Stimulated activated naive CD4-positive, alpha-beta T cell (primary cell): ENCODE results near the gene KMT5C.

ENCODE experiments used
- DNase-seq, 6 experiments: peaks; one replicate each; lab custom pipeline; 2025; lab: John Stamatoyannopoulos, UW

Gene KMT5C

DNA sequence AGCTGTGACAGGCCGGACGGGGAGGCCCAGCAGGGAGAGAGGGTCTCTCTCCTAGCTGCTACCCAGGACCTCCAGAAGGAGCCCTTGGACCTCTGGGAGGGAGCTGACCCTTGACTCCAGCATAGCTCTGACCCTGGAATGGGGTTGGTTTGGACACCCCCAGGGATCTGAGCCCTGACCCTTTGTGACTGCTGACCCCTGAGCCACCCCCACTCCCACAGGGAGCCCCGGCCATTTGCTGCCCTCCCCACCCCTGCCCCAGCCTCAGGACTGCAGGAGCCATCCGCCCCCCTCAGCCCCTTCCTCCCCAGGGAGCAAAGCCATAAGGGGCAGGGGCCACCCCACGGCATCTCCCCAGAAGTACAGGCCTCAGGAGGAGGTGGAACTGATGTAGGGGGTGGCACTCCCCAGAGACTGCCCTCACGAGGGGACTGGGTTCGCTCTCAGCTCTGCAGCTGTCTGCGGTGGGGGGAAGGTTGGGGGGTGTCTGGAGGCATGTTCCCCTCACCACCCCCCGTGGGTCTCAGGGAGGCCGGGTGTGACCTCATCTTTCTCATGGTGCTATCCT lies 7.8 kb downstream of the KMT5C start:
- no peak for DNase-seq

DNA sequence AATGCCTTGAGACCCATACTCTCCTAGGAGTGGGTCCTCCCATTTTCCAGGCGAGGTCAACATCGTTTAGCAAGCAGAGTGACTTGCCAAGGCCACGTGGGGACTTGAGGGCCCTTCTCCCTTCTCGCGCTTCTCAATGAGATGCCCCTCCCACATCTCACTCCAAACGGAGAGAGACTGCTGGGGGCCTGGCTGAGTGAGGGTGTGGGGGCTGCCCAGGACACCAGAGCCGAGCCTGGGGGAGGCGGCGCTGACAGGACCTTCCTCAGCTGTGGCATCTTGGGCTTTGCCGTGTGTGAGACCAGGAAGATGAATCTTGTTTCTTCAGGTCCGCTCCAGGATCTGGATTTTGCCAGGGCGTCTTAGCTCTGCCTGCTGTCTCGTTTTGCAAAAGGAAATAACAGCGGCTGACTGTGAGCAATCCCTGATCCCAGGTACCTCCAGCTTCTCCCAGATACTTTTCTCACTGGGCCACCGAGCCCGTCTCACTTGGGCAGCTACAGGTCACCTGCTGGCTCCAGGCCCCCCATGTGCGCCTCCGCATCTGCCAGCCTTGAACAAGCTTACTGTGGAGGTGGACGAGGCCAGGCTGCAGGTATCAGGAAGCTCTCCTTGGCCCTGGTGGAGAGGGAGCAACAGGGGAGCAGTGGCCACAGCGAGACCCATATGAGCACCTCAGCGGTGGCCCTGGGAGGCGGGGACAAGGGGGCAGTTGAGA lies 8.8 kb downstream of the KMT5C start:
- no peak for DNase-seq

- DNase-seq: no peak
These were observed 11.1 kb downstream of the KMT5C start for GRCh38 chr19:55350620-55351315.

- DNase-seq: no peak
These were observed 12.4 kb downstream of the KMT5C start for GRCh38 chr19:55352040-55352439.

DNA sequence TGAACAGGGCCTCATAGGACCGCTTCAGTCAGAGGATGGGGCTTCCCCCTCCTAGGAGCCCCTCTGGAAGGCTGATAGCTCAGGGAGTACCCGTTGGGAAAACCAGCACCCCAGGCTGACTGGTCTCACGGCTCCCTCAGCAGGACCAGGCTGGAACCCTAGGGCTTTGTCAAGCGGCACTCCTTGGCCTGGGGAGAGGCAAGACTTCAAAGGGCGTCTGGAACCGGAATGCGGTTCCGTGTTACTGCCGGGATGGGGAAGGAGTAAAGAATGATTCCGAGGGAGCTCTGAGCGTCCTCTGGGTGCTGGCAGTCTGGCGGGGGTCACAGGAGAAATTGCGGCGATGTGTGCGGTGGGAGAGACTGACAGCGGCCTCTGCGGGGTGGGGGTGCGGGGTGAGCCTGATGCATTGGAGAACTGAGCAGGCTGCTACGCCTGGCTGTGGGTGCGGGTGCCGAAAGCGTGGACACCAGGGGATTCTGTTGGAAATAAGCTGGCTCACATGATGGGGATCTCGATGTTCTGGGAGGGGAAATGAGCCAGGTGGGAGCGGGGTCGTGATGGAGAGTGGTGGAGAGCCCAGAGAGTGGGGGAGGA lies 13.0 kb downstream of the KMT5C start:
- no peak for DNase-seq

GRCh38 chr19:55353356-55353802 lies 13.7 kb downstream of the KMT5C start:
- peak in 1 of 6 experiments; percentile 48 for DNase-seq

- DNase-seq: peak in 5 of 6 experiments; percentile 51 to 75 (median 65)
These were observed 14.4 kb downstream of the KMT5C start for GRCh38 chr19:55353803-55354697.

GRCh38 chr19:55354698-55355212 lies 15.1 kb downstream of the KMT5C start, which contains the start of gene COX6B2:
COX6B2 (minus strand) TSS chr19:55354719; CDS start chr19:55354521, 198 bp downstream.
- DNase-seq: no peak

GRCh38 chr19:55355213-55355821 lies 15.6 kb downstream of the KMT5C start:
- DNase-seq: no peak

- DNase-seq: no peak
These were observed 18.8 kb downstream of the KMT5C start for GRCh38 chr19:55358493-55358892.

DNA sequence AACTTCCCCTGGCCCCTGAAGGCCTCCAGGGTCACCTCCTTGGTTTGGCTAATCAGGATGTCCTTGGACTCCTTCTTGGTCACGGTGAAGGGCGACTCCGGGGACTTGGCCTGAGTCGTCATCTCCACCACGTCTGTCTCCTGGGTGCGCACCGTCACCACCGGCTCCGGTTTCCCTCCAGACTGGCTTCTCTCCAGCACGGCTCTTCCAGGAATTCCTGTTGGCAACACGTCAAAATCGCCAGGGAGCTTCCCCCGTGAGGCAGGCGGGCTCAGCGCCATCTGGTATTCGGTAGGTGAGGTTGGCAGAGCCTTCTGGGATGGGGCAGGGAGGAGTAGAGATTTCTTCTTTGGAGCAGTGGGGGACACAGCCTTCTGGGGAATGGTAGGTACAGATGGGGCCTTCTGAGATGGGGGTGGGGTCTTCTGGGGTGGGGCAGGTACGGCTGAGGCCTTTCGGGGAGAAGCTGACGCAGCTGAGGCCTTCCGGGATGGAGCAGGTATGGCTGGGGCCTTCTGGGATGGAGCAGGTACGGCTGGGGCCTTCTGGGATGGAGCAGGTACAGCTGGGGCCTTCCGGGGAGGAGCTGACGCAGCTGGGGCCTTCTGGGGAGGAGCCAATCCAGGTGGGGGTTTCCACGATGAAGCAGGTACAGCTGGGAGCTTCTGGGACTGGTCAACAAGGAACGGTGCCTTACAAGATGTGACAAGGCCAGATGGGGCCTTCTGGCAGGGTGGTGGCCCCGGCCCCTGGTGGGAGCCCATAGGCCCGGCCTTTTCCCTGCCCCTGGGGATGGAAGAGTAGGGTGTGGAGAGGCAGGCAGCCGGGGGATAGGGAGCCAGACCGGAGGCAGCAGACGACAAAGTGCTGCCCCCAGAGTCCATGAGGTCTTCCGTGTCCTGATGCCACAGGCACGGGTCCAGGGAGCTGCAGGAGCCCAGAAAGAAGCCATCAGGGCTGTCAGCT lies 19.6 kb downstream of the KMT5C start:
- DNase-seq: no peak

DNA sequence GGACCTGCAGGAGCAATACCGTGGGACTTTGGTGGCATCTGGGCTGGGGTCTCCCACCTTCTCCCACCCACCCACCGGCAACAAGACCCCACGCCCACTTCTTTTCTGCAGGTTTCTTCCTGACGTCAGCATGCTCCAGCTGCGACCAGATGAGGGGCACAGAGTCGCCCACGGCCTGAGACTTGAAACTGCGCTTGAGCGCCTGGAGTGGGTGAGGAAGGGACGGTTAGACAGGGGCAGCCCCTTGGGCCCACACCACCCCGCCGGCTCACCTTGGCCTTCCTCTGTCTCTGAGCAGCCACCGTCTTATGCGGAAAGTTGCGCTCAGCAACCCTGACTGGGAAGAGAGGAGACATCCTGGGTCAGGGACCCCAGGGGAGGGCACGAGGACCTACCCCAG lies 21.2 kb downstream of the KMT5C start:
- DNase-seq: no peak

GRCh38 chr19:55362174-55362989 lies 22.7 kb downstream of the KMT5C start:
- no peak for DNase-seq

DNA sequence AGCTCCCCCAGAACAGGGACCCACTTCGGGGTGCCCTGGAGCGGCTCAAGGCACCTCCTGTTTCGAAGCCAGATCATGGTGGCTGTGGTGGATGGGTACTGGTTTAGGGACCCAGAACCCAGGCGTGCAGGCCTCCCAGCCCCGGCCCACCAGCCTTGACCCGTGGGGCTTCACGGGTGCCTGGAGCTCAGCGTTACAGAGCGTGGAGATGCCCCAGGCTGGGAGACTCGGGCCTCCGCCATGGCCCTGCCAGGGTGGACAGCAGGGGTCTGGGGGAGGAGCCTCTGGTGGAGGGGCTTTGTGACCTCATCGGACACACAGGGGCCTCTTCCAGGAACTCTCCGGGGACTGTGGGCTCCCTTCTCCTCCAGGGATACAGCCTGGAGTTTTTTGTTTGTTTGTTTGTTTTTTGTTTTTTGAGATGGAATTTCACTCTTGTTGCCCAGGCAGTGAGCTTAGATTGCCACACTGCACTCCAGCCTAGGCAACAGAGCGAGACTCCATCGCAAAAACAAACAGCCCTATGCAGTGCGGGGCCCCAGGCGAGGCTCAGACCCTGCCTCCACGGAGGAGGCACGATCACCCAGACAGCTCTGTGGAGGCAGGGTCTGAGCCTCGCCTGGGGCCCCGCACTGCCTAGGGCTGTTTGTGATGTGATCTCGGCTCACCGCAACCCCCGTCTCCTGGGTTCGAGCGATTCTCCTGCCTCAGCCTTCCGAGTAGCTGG lies 23.5 kb downstream of the KMT5C start, which contains the start of gene GARIN5B:
Gene GARIN5B (minus strand): TSS at position 271 of the 727 bp plus-strand sequence. CDS start 194 bp downstream, at position 77.
- no peak for DNase-seq

- DNase-seq: no peak
These were observed 25.6 kb downstream of the KMT5C start for GRCh38 chr19:55365245-55365644.

- no peak for DNase-seq
These were observed 26.3 kb downstream of the KMT5C start for GRCh38 chr19:55365964-55366363.

GRCh38 chr19:55366790-55367189 lies 27.1 kb downstream of the KMT5C start:
- no peak for DNase-seq

DNA sequence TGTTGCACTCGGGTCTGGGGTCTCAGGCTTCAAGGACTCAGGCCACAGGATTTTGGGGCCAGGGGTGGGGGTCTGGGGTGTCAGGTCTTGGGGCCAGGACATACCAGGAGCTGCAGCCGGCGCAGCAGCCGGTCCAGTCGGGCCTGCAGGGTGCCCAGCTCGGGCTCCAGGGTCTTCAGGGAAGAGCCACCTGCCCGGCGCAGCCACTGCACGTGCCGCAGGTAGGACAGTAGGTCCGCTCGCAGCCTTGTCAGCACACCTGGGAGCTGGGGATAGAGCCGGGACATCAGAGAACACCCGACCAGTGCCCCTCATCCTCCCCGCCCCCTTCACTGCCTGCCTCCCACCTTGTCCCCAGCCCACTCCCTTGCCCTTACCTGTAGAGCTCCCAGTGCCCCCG lies 28.4 kb downstream of the KMT5C start:
- DNase-seq: no peak
